CD4-positive, CD25-positive, alpha-beta regulatory T cell (primary cell): Measurements from ENCODE around the gene RRAGD. TPM values are rescaled to one million over a fixed set of nuclear protein-coding genes. Genes with fewer than 3 reads are reported as not detected.

Source experiments
- ATAC-seq, 2 donors: fragments of 150-1000 bp; cut with Tn5 transposase; one replicate each; pipeline ENCODE4 v1.10.0; 2021; ENCODE audit warnings: low read depth in 2 of 2, moderate number of reproducible peaks in 2 of 2, moderate library complexity in 1 of 2
- DNase-seq, 3 donors: peaks; one replicate each; pipeline versions ENCODE4 v3.0.0 to v3.0.0-alpha.2; 2012 to 2022; ENCODE audit warnings: mixed read lengths in 1 of 3
- H3K27ac ChIP-seq: one replicate; pipeline ENCODE4 v1.7.0; 2013; ENCODE audit warnings: mild to moderate bottlenecking, low read length; ENCODE audit not compliant: insufficient read depth, poor library complexity, severe bottlenecking
- H3K27me3 ChIP-seq: one replicate; pipeline ENCODE4 v1.7.0; 2013; ENCODE audit warnings: low read length; ENCODE audit not compliant: control insufficient read depth, insufficient read depth
- H3K36me3 ChIP-seq: one replicate; pipeline ENCODE4 v1.7.0; 2013; ENCODE audit warnings: mild to moderate bottlenecking, low read length, moderate library complexity; ENCODE audit not compliant: control insufficient read depth, insufficient read depth
- H3K4me1 ChIP-seq: 2 replicates; pipeline ENCODE4 v1.7.0; 2013; ENCODE audit warnings: mild to moderate bottlenecking, low read length; ENCODE audit not compliant: insufficient read depth, control insufficient read depth, poor library complexity, severe bottlenecking
- H3K4me3 ChIP-seq: one replicate; pipeline ENCODE4 v1.7.0; 2013; ENCODE audit warnings: low read depth, mild to moderate bottlenecking, low read length, moderate library complexity
- H3K9me3 ChIP-seq, 2 experiments: 1 replicate in 1 of 2; 2 replicates in 1 of 2; pipeline ENCODE4 v1.7.0; 2013; ENCODE audit warnings: low read length in 2 of 2, mild to moderate bottlenecking in 1 of 2, moderate library complexity in 1 of 2; ENCODE audit not compliant: control insufficient read depth in 2 of 2
- H3K27ac Mint-ChIP-seq, 3 donors: one replicate each; pipeline ENCODE4 v1.8.0; 2020 to 2022; ENCODE audit warnings: mild to moderate bottlenecking in 3 of 3, mixed read lengths in 3 of 3, moderate library complexity in 2 of 3
- H3K27me3 Mint-ChIP-seq: one replicate; pipeline ENCODE4 v1.8.0; 2022; ENCODE audit warnings: mild to moderate bottlenecking, mixed read lengths
- H3K36me3 Mint-ChIP-seq: one replicate; pipeline ENCODE4 v1.8.0; 2020; ENCODE audit warnings: mixed read lengths
- H3K4me1 Mint-ChIP-seq, 4 donors: one replicate each; pipeline ENCODE4 v1.8.0; 2020 to 2022; ENCODE audit warnings: mixed read lengths in 4 of 4, mild to moderate bottlenecking in 1 of 4
- H3K4me3 Mint-ChIP-seq, 4 donors: one replicate each; pipeline ENCODE4 v1.8.0; 2020 to 2022; ENCODE audit warnings: mild to moderate bottlenecking in 4 of 4, mixed read lengths in 4 of 4, moderate library complexity in 3 of 4
- H3K9me3 Mint-ChIP-seq, 7 donors: one replicate each; pipeline ENCODE4 v1.8.0; 2020 to 2022; ENCODE audit warnings: mixed read lengths in 7 of 7, mild to moderate bottlenecking in 3 of 7, moderate library complexity in 2 of 7
- polyA plus RNA-seq, 4 donors: library from polyadenylated mRNA; unstranded; fragments of 300-500 nt; fragmentation: Illumina TruSeq; gene quantifications; one replicate each; pipeline ENCODE4 v1.2.3, GENCODE V29; 2021
- total RNA-seq: library from RNA; stranded (reverse); gene quantifications from one replicate; pipeline ENCODE4 v1.2.3, GENCODE V29; 2022

Gene RRAGD
- total and polyA plus RNA-seq, 5 donors from 2014 or later, result 0.17 to 1.7 (median 0.78) TPM

GRCh38 chr6:89371849-89372505 lies 40.1 kb downstream of the RRAGD start:
- ATAC-seq (peak; percentile 73 to 75), DNase-seq (peak; percentile 64 to 82 (median 75))
- Mint-ChIP-seq H3K36me3 (no peaks in the 10 kb centered on the region), H3K27ac (peak overlapping the region in 2 of 3 donors; percentile 24 to 83), H3K4me3 (peak overlapping the region in 3 of 4 donors; percentile 3 to 41 (median 39)), H3K4me1 (peaks cover 7 to 33% (median 16%) of the 10 kb centered on the region in 4 donors), H3K27me3 (no peaks in the 10 kb centered on the region), H3K9me3 (no peaks in the 10 kb centered on the region)
- Histone ChIP-seq H3K27ac (peak overlapping the region; percentile 52), H3K4me3 (peak overlapping the region; percentile 52), H3K36me3 (no peaks in the 10 kb centered on the region), H3K9me3 (no peaks in the 10 kb centered on the region), H3K27me3 (no peaks in the 10 kb centered on the region), H3K4me1 (peaks cover 14% of the 10 kb centered on the region)

GRCh38 chr6:89368999-89369398 lies 43.1 kb downstream of the RRAGD start:
- no peak overlapping the region for H3K27ac ChIP-seq
- Mint-ChIP-seq H3K4me3 (no peak overlapping the region), H3K4me1 (peaks cover 7 to 34% (median 18%) of the 10 kb centered on the region in 4 donors), H3K9me3 (no peaks in the 10 kb centered on the region), H3K27ac (no peak overlapping the region), H3K36me3 (no peaks in the 10 kb centered on the region), H3K27me3 (no peaks in the 10 kb centered on the region)
- no peaks in the 10 kb centered on the region for H3K9me3 ChIP-seq
- no peak overlapping the region for H3K4me3 ChIP-seq
- no peaks in the 10 kb centered on the region for H3K27me3 ChIP-seq
- peaks cover 9% of the 10 kb centered on the region for H3K4me1 ChIP-seq
- ATAC-seq, result no peak
- H3K36me3 ChIP-seq, result no peaks in the 10 kb centered on the region
- DNase-seq, result no peak

GRCh38 chr6:89368107-89368506 lies 44.0 kb downstream of the RRAGD start:
- Mint-ChIP-seq H3K4me1 (peaks cover 7 to 36% (median 19%) of the 10 kb centered on the region in 4 donors), H3K27me3 (no peaks in the 10 kb centered on the region), H3K36me3 (no peaks in the 10 kb centered on the region), H3K27ac (no peak overlapping the region), H3K4me3 (no peak overlapping the region), H3K9me3 (no peaks in the 10 kb centered on the region)
- Histone ChIP-seq H3K27me3 (no peaks in the 10 kb centered on the region), H3K9me3 (no peaks in the 10 kb centered on the region), H3K4me1 (peaks cover 9% of the 10 kb centered on the region), H3K4me3 (no peak overlapping the region), H3K27ac (no peak overlapping the region), H3K36me3 (no peaks in the 10 kb centered on the region)
- peak; percentile 30 to 62 (median 37) for DNase-seq
- no peak for ATAC-seq

- Histone ChIP-seq H3K4me3 (no peak overlapping the region), H3K4me1 (no peaks in the 10 kb centered on the region), H3K27ac (no peak overlapping the region), H3K36me3 (no peaks in the 10 kb centered on the region), H3K9me3 (no peaks in the 10 kb centered on the region), H3K27me3 (no peaks in the 10 kb centered on the region)
- Mint-ChIP-seq H3K27ac (no peak overlapping the region), H3K36me3 (no peaks in the 10 kb centered on the region), H3K27me3 (no peaks in the 10 kb centered on the region), H3K4me3 (no peak overlapping the region), H3K9me3 (no peaks in the 10 kb centered on the region), H3K4me1 (peaks cover 7 to 36% (median 25%) of the 10 kb centered on the region in 4 donors)
- ATAC-seq, result no peak
- DNase-seq, result no peak
These were observed 47.5 kb downstream of the RRAGD start for GRCh38 chr6:89364586-89364985.

DNA sequence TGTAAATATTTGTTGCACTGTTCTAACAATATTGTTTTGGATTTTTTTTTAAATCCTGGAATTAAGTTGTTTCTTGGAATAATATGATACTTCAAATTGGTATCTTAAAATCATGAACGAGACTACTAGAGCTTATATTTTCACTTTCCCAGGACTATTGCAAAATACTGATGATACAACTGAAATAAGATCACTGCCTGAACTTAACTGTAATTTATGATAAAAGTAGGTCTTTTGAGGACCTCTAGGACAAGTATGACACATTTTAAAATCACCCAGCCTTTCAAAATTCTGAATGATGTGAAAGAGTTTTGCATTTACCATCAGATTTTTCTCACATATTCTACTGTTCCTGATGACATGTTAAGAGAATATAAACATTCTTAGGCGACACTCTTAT lies 50.9 kb downstream of the RRAGD start:
- Mint-ChIP-seq H3K27ac (no peak overlapping the region), H3K9me3 (no peaks in the 10 kb centered on the region), H3K4me1 (peaks cover 23 to 55% (median 44%) of the 10 kb centered on the region in 4 donors), H3K36me3 (no peaks in the 10 kb centered on the region), H3K27me3 (no peaks in the 10 kb centered on the region), H3K4me3 (no peak overlapping the region)
- Histone ChIP-seq H3K27ac (no peak overlapping the region), H3K4me3 (no peak overlapping the region), H3K4me1 (peaks cover 12% of the 10 kb centered on the region), H3K9me3 (no peaks in the 10 kb centered on the region), H3K27me3 (no peaks in the 10 kb centered on the region), H3K36me3 (no peaks in the 10 kb centered on the region)
- ATAC-seq (no peak), DNase-seq (no peak)

- Mint-ChIP-seq H3K4me1 (peaks cover 23 to 58% (median 45%) of the 10 kb centered on the region in 4 donors), H3K9me3 (no peaks in the 10 kb centered on the region), H3K27ac (peak overlapping the region in 2 of 3 donors; percentile 5 to 36), H3K36me3 (no peaks in the 10 kb centered on the region), H3K4me3 (peak overlapping the region in 2 of 4 donors; percentile 4 to 22), H3K27me3 (no peaks in the 10 kb centered on the region)
- peak in 2 of 3 donors; percentile 26 to 60 for DNase-seq
- H3K4me1 ChIP-seq, result peaks cover 15% of the 10 kb centered on the region
- H3K4me3 ChIP-seq, result no peak overlapping the region
- ATAC-seq, result peak; percentile 78 to 85
- H3K9me3 ChIP-seq, result no peaks in the 10 kb centered on the region
- H3K36me3 ChIP-seq, result no peaks in the 10 kb centered on the region
- no peak overlapping the region for H3K27ac ChIP-seq
- H3K27me3 ChIP-seq, result no peaks in the 10 kb centered on the region
These were observed 51.6 kb downstream of the RRAGD start for GRCh38 chr6:89360415-89360999.

- Mint-ChIP-seq H3K27ac (no peak overlapping the region), H3K9me3 (no peaks in the 10 kb centered on the region)
These were observed 52.5 kb downstream of the RRAGD start for GRCh38 chr6:89359561-89359960.

More at GRCh38 chr6:89359561-89359960, 52.5 kb downstream of the RRAGD start:
- no peaks in the 10 kb centered on the region for H3K36me3 ChIP-seq
- Mint-ChIP-seq H3K27me3 (no peaks in the 10 kb centered on the region), H3K36me3 (no peaks in the 10 kb centered on the region), H3K4me1 (peaks cover 23 to 54% (median 41%) of the 10 kb centered on the region in 4 donors), H3K4me3 (peak overlapping the region in 2 of 4 donors; percentile 1 to 30)
- no peak overlapping the region for H3K4me3 ChIP-seq
- no peaks in the 10 kb centered on the region for H3K27me3 ChIP-seq
- H3K9me3 ChIP-seq, result no peaks in the 10 kb centered on the region
- DNase-seq, result no peak
- H3K27ac ChIP-seq, result no peak overlapping the region
- H3K4me1 ChIP-seq, result peaks cover 15% of the 10 kb centered on the region
- no peak for ATAC-seq
